A673 (cell line): ENCODE data around the gene BACH2. TPM values are rescaled to one million over a fixed set of nuclear protein-coding genes. Genes with fewer than 3 reads are reported as not detected.

Source experiments
- BruUV-seq: library from RNA; stranded (reverse); fragments of 400-500 nt; replicated peaks from 2 replicates; lab custom pipeline; 2021; lab: Mats Ljungman, UMichigan
- CTCF ChIA-PET: fragments of 300-600 bp; sonication (Branson Sonifier 250); formaldehyde crosslinking; loops from one replicate; lab custom pipeline; 2022; ENCODE audit warnings: antibody characterized with exemption; lab: Charles Lee
- POLR2A ChIA-PET: fragments of 300-600 bp; sonication (Branson Sonifier 250); formaldehyde crosslinking; loops from one replicate; lab custom pipeline; 2022; ENCODE audit warnings: antibody characterized with exemption; ENCODE audit not compliant: low non-redundant PET; lab: Charles Lee
- DNase-seq: peaks from one replicate; pipeline ENCODE4 v3.0.0-alpha.2; 2015; ENCODE audit warnings: low spot score
- H3K27ac ChIP-seq: fragments of 200-600 bp; sonication (generic); 2 replicates; pipeline ENCODE4 v1.5.1; 2016; ENCODE audit warnings: mixed run types, low read depth, mild to moderate bottlenecking, mixed read lengths, antibody characterized with exemption, low read length; ENCODE audit not compliant: poor library complexity, severe bottlenecking
- H3K27me3 ChIP-seq: fragments of 200-600 bp; sonication (generic); replicated peaks from 2 replicates; pipeline ENCODE4 v1.6.1; 2017; ENCODE audit warnings: mixed run types, low read depth, mild to moderate bottlenecking, mixed read lengths, antibody characterized with exemption, low read length; ENCODE audit not compliant: insufficient read depth, poor library complexity
- H3K36me3 ChIP-seq: fragments of 200-600 bp; sonication (generic); 2 replicates; pipeline ENCODE4 v1.6.1; 2016; ENCODE audit warnings: mixed run types, mild to moderate bottlenecking, mixed read lengths, antibody characterized with exemption, low read length; ENCODE audit not compliant: insufficient read depth, poor library complexity, severe bottlenecking
- H3K4me1 ChIP-seq: fragments of 200-600 bp; sonication (generic); 2 replicates; pipeline ENCODE4 v1.6.1; 2017; ENCODE audit warnings: mixed run types, mild to moderate bottlenecking, mixed read lengths, antibody characterized with exemption, low read length; ENCODE audit not compliant: insufficient read depth, poor library complexity, severe bottlenecking
- H3K4me3 ChIP-seq: fragments of 200-600 bp; sonication (generic); 2 replicates; pipeline ENCODE4 v1.5.1; 2016; ENCODE audit warnings: low read depth, mixed run types, mild to moderate bottlenecking, mixed read lengths, low read length; ENCODE audit not compliant: poor library complexity, severe bottlenecking
- H3K9me3 ChIP-seq: fragments of 200-600 bp; sonication (generic); 2 replicates; pipeline ENCODE4 v1.6.1; 2016; ENCODE audit warnings: mixed run types, low read depth, mild to moderate bottlenecking, mixed read lengths, antibody characterized with exemption, low read length; ENCODE audit not compliant: poor library complexity, severe bottlenecking
- CTCF ChIP-seq: fragments of 300-800, 200-600 bp; sonication (generic); conservative IDR thresholded peaks from 2 replicates; pipeline ENCODE4 v1.5.1; 2017; ENCODE audit warnings: low read depth, mild to moderate bottlenecking, antibody characterized with exemption, low read length, moderate library complexity, mixed read lengths
- EZH2 ChIP-seq: fragments of 200-600 bp; sonication (generic); IDR thresholded peaks from 2 replicates; pipeline ENCODE4 v1.6.1; 2017; ENCODE audit warnings: borderline replicate concordance, low read depth, mild to moderate bottlenecking, mixed read lengths, antibody characterized with exemption, low read length; ENCODE audit not compliant: poor library complexity, severe bottlenecking
- intact Hi-C: fragments of 100-400 bp; cut with micrococcal nuclease; formaldehyde crosslinking; loops from one replicate; pipeline ENCODE4 v1.10.0; 2022; ENCODE audit not compliant: unreplicated experiment
- total RNA-seq: library from RNA; stranded (reverse); gene quantifications from 2 replicates; pipeline ENCODE4 v1.2.3, GENCODE V29; 2021

BACH2 gene
- total RNA-seq, 1 experiment from 2014 or later = 0.37 TPM

GRCh38 chr6:90194371-90194841 lies 102.2 kb downstream of the BACH2 start:
- DNase-seq = no peak
- intact Hi-C loops = no loop called here
- TF ChIP-seq EZH2 (no peak), CTCF (no peak)
- Histone ChIP-seq H3K9me3 (no peaks in the 10 kb centered on the region), H3K4me3 (no peak overlapping the region), H3K36me3 (no peaks in the 10 kb centered on the region), H3K27me3 (no peaks in the 10 kb centered on the region), H3K4me1 (no peaks in the 10 kb centered on the region), H3K27ac (no peak overlapping the region)
- ChIA-PET CTCF (no interaction called here), POLR2A (no interaction called here)
- BruUV-seq = no TSS peak

- Histone ChIP-seq H3K4me3 (no peak overlapping the region), H3K9me3 (no peaks in the 10 kb centered on the region), H3K4me1 (no peaks in the 10 kb centered on the region), H3K27me3 (no peaks in the 10 kb centered on the region), H3K27ac (no peak overlapping the region), H3K36me3 (no peaks in the 10 kb centered on the region)
- DNase-seq = no peak
- CTCF ChIA-PET = no interaction called here
- no TSS peak for BruUV-seq
- POLR2A ChIA-PET = no interaction called here
- TF ChIP-seq CTCF (no peak), EZH2 (no peak)
- intact Hi-C loops = no loop called here
Observed at GRCh38 chr6:90193359-90193758, 103.3 kb downstream of the BACH2 start.

GRCh38 chr6:90192857-90193256 lies 103.8 kb downstream of the BACH2 start:
- POLR2A ChIA-PET = no interaction called here
- H3K4me1 ChIP-seq = no peaks in the 10 kb centered on the region
- TF ChIP-seq CTCF (no peak), EZH2 (no peak)
- no peak for DNase-seq
- BruUV-seq = no TSS peak
- intact Hi-C loops = no loop called here
- no peak overlapping the region for H3K4me3 ChIP-seq
- H3K36me3 ChIP-seq = no peaks in the 10 kb centered on the region
- CTCF ChIA-PET = no interaction called here
- H3K27me3 ChIP-seq = no peaks in the 10 kb centered on the region
- no peak overlapping the region for H3K27ac ChIP-seq
- no peaks in the 10 kb centered on the region for H3K9me3 ChIP-seq
